GM18508 (cell line): ENCODE data around the gene ADAMTSL1.

Experiments used
- ATAC-seq: cut with Tn5 transposase; IDR thresholded peaks from one replicate; pipeline ENCODE4 v1.9.1; 2021; ENCODE audit warnings: moderate number of reproducible peaks; ENCODE audit not compliant: insufficient read depth, unreplicated experiment

The ADAMTSL1 gene

DNA sequence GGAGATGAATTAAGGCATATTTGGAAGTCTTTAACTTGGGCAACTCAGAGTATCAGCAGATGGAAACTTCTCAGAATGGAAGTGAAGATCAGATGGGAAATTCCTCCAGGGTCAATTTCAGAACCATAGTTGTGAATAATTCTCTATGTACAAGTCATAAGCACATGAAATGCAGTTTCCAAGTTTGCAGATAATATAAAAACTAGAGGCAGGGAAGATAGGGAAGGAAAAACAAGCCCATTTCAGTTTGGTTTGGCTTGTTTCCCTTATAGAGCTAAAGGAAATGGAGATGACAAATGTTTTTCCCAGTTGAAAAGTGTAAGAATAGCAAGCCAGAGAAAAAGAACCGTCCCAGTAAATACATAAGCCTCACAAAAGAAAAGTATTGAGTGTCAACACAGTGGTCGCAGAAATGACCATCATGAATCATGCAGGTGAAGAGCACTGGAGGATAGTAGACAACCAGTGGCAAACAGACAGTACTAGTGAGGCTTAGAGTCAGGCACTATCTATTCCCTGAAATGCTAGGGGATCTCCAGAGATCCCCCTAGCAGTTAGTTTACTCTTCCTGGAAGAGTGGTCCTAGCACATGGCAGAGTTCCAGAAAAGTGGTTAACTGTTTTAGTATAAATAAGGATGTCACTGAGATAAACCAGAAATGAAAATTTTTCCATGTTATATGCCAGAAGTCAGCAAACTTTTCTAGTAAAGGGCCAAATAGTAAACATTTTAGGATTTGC, 313.1 kb downstream of the ADAMTSL1 start:
- ATAC-seq, result no peak

GRCh38 chr9:18788256-18788655, 314.3 kb downstream of the ADAMTSL1 start:
- no peak for ATAC-seq

- ATAC-seq, result no peak
Measured at GRCh38 chr9:18791074-18791473, 317.1 kb downstream of the ADAMTSL1 start.

GRCh38 chr9:18793122-18793521, 319.2 kb downstream of the ADAMTSL1 start:
- ATAC-seq, result no peak

- ATAC-seq, result no peak
Measured at GRCh38 chr9:18795947-18796671, 322.2 kb downstream of the ADAMTSL1 start.

GRCh38 chr9:18796696-18797270, 322.8 kb downstream of the ADAMTSL1 start:
- no peak for ATAC-seq

- no peak for ATAC-seq
Measured at GRCh38 chr9:18798106-18798505, 324.2 kb downstream of the ADAMTSL1 start.

DNA sequence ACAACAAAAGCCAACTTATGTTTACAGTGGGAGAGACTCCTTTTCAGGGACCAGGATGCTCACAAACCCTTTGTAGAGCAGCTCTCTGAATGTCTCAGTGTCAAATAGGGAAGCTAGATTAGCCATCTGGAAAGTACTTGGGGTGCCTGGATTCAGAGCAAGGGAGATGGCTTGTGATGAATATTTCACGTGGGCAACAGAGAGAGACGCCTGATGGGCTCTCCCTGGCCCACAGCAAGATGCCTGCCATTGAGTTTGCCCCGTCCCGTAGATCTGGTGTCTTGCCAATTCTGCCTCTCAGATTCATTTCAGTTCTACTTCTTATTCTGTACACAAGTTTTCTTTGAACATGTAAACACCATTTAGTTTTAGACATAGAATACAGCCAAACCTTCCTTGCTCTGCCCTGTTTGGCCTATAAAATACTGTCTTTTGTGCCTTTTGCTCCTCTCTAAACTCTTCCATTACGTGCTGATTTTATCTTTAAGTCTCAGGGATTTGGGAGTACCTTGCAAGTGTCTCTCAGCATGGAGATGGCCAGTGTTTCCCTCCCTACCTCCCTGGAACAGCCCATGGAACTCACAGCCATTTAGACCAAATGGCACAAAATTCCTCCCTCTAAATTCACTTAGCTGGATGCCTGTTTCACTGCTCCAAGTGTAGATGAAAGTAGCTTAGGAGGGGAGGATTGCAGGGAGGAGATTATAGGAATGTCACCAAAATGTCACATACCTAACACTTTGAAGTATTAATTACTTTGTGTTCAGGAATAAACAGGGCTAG, 324.7 kb downstream of the ADAMTSL1 start:
- no peak for ATAC-seq

DNA sequence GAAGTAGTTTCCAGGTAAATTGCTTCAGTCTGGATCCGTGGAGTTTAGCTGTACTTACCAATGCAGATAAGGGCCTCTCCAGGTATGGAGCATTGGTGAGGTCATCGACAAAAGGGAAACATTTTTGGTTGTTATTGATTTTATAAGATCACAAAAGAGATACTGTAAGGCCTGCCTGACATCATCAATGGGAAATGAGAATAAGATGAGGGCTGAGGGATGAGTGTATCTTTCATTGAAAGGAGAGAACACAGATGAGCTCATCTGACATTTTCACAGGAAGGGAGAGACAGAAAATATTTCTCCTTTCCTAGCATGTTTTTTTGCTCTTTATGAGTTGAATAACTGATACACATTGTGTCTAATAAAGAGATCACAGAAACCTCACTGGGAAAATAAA, 325.5 kb downstream of the ADAMTSL1 start:
- ATAC-seq, result no peak

DNA sequence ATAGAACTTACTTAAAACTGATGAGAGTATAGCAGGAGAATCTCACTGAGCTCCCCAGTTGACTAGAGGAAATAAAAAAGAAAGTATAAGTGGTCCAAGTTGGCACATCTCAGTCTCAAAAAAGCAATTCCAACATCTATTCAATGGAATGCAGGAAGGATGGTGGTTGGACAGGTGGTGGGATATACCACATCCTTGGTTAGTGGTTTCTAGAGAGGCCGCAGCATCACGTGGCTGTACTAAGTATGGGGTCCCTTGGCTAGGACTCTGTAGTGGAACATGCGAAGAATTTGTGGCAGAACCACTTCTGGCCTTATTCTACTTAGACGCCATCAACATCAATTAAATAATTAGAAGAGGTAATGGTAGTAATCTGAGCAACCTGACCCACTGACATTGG, 326.6 kb downstream of the ADAMTSL1 start:
- ATAC-seq, result no peak

GRCh38 chr9:18805386-18805785, 331.4 kb downstream of the ADAMTSL1 start:
- ATAC-seq, result no peak

DNA sequence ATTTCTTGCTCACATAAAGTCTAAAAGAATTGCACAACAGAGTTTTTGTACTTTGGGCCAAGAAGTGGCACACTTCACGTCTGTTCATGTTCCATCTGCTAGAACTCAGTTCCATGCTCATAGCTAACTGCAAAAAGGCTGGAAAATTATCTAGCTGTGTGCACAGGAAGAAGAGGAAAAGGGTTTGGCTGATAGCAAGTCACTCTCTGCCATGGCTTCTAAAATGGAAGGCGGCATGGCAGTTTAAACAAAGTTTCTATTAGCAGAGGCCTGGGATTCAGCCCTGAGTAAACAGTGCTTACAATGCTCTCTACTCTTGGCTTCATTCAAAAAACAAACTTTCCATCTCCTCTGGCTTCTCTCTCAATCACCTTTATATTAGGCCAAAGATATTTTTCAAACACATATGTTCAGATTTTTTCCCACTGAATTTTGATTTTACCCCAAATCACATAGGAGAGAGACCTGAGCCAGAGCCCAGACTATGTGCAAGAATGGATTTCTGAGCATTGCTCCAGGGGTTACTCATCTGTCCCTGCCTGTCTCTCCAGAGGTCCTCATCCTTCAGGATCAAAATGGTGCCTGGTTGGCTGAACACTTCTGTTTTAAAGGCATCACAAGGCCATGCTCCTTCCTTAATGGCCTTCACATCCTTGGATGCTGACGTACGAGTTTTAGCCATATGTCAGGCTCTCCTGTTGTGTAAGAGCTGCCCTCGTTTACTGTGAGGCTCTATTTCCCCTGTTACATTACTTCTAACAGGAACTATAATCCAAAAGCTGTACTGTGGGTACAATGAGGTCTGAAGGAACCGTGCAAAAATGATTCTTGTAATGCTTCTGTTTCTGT, 332.5 kb downstream of the ADAMTSL1 start:
- ATAC-seq, result no peak

- ATAC-seq, result no peak
Measured at GRCh38 chr9:18810581-18810980, 336.6 kb downstream of the ADAMTSL1 start.

DNA sequence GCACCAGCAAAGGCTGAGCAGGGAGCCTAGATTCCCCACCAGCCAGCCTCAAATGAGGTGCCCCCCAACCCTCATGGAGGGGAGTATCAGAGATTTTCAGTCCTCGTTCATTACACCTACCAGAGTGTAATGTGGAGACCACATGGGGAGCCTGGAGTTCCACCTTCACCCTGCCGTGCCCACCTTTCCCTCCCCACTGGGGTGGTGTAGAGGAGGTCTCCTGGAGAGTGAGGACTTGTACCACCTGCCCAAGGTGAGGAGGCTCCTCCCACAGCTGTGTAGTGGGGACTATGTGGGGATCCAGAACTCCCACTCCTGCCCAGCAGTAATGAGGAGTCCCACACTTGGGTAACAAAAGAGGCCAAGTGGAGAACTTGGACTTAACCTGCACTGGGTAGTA, 337.2 kb downstream of the ADAMTSL1 start:
- ATAC-seq, result no peak

DNA sequence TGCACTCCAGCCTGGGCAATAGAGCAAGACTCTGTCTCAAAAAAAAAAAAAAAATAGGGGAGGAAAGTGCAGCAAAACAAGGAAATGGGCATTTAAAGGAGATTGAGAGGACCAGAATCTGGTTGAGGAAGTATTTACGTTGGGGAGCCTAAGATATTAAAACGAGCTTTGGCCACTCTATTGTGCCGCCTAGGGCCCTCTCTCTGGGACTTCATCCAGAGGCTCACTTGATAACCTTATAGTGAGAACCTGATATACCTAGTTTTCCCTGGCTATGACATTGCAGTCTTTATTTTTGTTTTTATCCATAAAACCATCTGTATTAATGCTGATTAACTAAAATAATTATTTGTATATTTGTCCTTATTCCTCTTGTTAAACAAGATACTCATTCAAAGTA, 345.5 kb downstream of the ADAMTSL1 start:
- ATAC-seq, result no peak

- ATAC-seq, result no peak
Measured at GRCh38 chr9:18820566-18821095, 346.7 kb downstream of the ADAMTSL1 start.

DNA sequence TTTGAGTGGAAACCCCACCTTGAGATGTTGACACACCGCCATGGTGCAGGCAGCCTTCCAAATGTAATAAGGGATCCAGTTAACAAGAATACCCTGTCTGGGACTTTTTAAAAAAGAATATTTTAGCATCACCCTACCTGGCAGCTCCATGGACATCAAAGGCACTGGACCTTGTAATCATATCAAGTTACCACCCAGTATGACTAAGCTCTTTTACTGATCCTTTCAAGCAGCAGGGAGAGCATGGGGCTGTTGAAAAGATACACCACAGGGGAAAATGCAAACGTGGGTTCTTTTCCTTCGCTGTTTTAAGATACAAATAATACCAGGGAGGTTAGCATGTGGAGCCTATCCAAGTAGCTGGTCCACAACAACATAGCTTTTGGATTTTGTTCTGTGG, 347.8 kb downstream of the ADAMTSL1 start:
- no peak for ATAC-seq

DNA sequence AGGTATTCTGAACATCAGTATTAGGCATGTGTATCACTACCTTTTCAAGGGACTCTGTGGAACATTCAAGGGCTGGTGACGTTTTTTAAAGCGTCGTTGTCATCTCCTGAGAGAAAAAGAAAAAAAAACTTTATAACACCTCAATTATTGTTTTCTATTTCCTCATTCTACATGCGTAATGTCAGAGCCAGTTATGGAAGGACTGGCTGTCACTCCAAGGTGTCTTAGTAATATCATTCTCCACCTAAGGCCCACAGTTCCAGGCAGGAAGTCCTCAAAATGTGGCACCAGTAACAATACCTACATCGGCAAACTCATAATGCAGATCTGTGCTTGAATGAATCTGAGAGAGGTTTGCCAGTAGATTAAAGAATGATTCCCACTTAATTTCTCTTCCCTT, 348.9 kb downstream of the ADAMTSL1 start:
- no peak for ATAC-seq

GRCh38 chr9:18824095-18824666, 350.2 kb downstream of the ADAMTSL1 start:
- no peak for ATAC-seq
